Measurements from ENCODE around the gene RAB3IL1.
"Not testable (repeated sequence)": the region's sequence is repeated elsewhere in the genome, so short reads cannot be mapped to it uniquely, and the experiment has no call there.

RAB3IL1 gene

GRCh38 chr11:61885784-61886580 is 31.4 kb downstream of the RAB3IL1 start:
- no peak for DNase-seq

DNA sequence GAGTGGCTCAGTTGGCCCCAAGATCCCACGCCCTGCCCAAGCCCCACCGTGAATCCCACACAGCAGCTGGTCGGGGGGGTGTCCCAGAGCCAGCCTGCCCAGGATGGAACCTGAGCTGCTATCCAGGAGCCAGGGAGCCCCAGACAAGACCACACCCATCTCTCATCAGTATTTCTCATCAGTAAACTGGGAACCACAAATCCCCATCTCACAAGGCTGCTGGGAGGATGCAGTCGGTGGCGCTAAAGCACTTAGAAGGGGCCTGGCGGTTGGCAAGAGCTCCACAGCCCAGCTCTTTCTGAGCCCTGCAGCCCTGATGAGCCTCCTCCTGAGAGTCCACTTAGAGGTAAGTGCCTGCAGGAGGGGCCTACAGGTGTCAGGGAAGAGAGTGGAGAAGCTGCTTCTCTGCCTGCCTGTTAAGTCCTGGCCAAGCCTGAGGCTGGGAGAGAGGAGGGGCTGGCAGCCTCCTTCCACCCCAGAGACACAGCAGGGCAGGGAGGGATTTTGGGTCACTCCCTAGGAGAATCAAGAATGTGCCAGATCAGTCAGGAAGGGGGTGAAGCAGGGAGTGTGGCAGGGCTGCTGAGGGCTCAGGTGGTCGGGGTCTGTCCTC is 32.1 kb downstream of the RAB3IL1 start:
- DNase-seq = no peak

GRCh38 chr11:61883947-61884346 is 33.4 kb downstream of the RAB3IL1 start:
- no peak for DNase-seq

GRCh38 chr11:61883327-61883726 is 34.0 kb downstream of the RAB3IL1 start:
- no peak for DNase-seq

- DNase-seq = no peak
These were observed 34.5 kb downstream of the RAB3IL1 start for GRCh38 chr11:61882879-61883278.

DNA sequence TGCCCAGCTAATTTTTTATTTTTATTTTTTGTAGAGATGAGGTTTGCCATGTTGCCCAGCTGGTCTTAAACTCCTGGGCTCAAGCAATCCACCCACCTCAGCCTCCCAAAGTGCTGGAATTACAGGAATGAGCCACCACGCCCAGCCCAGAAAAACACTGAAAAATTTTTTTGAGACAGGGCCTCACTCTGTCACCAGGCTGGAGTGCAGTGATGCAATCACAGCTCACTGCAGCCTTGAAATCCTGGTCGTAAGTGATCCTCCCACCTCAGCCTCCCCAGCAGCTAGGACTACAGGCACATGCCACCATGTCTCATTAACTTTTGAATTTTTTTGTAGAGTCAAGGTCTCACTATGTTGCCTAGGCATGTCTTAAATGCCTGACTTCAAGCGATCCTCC is 35.1 kb downstream of the RAB3IL1 start:
- not testable (repeated sequence) for DNase-seq

GRCh38 chr11:61881397-61881796 is 36.0 kb downstream of the RAB3IL1 start:
- DNase-seq = no peak

GRCh38 chr11:61880454-61880853 is 36.9 kb downstream of the RAB3IL1 start:
- DNase-seq = no peak

DNA sequence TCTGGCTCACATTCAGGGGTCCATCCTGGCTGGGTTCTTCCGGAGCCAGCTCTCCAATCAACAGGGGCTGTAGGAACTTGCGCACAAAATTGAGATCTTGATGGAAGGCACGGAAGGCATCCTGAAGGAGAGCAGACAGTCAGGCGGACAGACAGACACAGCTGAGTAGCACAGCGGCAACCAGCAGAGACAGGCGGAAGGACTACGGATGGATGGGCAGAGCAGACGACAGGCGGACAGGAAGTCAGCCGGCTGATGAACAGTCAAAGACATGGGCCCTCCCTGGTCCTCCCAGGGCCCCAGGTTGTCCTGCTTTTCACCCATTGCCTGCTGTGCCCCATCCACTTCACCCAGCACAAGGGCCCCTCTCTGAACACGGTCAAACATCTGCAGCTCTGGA is 37.3 kb downstream of the RAB3IL1 start:
- peak in 3 of 14 donors; percentile 10 to 30 (median 19) for DNase-seq

- DNase-seq = no peak
These were observed 38.2 kb downstream of the RAB3IL1 start for GRCh38 chr11:61879152-61879551.

DNA sequence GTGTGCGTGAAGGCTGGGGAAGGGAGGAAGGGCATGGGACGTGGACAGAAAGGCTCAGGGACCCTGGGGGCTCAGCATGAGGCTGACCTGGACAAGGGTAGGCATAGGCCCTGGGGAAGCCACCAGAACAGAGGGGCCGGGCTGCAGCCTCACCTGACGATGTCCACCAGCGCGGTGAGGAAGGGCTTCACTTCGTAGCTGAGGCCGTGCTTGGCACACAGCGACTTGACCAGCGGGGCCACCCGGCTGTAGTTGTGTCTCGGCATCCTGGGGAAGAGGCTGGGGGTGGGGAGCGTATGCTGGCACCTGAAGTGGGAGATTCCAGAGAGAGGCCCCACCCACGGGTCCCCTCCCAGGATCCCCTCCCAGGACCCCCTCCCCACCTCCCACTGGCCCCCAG is 41.7 kb downstream of the RAB3IL1 start:
- DNase-seq = no peak

DNA sequence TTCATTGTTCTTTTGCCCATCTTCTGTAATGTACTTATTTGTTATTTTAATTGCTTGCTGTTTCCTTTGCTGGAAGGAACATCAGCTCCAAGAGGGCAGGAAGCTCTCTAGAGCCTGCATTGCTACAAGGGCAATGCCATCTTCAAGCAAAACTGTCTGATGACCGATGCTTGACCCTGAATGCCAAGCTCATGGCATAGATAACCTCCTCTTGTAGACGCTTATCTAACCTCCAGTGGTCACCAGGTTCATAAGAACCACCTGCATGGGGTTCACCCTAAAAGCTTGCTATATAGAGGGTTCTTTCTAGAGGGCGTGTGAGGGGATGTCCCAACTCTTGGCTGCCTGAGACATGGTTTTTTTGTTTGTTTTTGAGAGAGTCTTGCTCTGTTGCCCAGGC is 42.5 kb downstream of the RAB3IL1 start:
- no peak for DNase-seq

GRCh38 chr11:61874377-61874809 is 43.0 kb downstream of the RAB3IL1 start:
- peak in 1 of 14 donors; percentile 77 for DNase-seq

DNA sequence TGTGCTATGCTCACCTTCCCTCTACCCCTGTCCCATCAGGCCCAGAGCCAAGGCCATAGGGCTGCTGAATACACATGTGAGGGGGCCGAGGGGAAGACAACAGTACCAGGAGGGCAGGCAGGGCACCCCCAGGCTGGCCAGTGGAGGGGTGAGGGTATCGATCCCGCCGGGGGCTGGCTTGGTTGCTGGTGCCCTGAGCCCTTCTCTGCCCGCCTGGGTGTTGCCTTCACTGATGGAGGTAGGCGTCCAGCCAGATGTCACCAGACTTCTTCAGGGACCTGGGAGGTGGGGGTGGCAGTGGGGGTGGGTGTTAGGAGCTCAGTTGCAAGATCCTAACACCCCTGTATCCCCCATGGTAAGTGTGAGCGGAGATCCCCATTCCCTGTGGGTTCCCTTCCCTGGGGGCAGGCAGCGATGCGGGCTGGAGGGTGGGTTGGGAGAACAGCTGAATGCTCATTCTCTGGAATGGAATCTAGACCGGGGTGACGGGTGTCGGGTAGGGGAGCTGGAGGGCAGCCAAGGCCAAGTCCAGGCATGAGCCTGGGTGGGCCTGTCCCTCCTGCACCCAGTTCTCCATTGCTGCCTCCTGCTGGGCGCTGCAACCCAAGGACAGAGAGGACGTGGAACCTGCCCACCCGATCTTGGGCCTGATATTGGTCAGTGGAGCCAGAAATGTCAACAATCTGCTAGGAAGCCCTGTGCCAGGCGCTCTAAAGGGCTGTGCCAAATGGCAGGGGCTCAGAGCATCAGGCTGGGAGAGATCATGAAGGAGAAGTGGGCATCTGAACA is 43.6 kb downstream of the RAB3IL1 start:
- DNase-seq = peak in 1 of 14 donors; percentile 77

DNA sequence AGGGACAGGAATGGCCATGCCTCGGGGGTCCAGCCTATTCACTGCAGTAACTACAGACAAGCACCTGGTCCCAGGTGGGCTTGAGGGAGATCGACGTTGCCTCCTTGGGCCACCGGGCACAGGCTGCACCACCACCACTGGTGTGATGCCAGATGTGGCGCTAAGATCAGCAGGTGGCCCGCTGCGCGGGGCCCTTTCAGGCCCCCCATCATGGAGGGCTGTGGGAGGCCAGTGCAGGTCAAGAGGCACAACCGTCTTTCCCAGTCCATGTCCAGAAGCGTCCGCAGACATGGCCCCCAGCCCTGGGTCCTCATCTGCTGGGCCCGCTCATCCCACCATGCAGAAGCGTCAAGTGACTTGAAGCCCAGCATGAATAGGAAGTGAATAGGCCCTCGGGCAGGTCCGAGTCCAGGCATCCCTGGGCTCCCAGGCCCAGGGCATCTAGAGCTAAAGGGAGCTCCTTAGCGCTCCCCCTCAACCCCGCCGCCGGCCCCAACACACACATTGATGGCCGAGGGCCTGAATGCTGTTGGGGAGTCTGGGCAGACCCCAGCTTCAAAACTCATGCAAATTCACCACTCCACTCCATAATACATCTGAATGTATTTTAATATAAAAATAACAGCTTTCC is 44.3 kb downstream of the RAB3IL1 start:
- DNase-seq = no peak

DNA sequence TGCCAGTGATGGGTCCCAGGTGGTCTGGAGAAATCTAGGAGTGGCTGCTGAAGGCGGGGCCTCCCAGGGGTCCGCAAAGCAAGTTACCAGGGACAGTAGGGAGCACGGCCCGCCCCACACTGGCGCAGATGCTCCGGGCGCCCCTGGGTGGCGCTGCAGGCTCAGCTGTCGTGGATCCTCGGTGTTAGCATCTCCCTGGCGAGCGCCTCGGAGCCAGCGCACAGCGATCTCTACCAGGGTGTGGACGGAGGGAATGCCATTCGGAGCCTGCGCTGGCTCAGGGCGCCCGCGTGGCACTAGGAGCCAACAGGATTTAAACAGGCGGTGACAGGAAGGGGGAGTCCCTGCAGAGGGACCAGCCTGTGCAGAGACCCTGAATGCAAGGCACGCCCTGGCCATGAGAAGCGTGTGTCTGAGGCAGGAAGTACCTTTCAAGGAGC is 46.2 kb downstream of the RAB3IL1 start:
- peak in 12 of 14 donors; percentile 26 to 75 (median 56) for DNase-seq

GRCh38 chr11:61870541-61871031 is 46.8 kb downstream of the RAB3IL1 start:
- DNase-seq = peak in 2 of 14 donors; percentile 25 to 31

DNA sequence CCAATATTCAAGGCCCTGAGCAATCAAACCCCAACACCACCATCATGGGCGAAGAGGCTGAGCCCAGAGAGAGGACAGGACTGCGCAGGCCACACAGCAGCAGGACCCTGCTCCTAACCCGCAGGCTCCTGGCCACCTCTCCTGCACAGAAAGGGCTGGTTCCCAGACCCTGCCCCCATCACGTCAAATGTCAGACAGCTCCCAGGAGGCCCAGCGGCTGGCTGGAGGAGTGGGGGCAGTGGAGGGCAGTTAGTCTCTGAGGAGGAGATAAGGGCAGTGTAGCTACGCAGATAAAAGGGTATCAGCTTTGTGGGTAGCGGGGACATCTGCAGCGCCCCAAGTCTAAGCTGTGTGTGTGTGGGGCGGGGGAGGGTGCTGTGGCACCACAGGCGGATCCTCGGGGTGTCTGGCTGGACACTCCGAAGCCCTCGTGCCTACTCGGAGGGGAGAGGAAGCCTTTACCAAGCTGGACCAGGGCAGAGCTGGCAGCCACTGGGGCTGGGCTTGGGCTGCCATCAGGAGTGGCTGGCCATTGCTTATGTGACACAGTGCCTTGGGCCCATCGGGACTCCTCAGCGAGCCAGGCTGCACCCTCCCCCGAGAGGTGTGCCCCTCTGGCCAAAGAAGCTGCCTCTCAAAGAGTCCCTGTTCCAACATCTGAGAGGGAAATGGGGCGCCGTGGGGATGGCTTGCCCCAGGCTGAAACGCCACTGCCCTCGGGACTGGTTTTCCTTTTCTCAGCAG is 47.5 kb downstream of the RAB3IL1 start:
- DNase-seq = peak in 1 of 14 donors; percentile 25

DNA sequence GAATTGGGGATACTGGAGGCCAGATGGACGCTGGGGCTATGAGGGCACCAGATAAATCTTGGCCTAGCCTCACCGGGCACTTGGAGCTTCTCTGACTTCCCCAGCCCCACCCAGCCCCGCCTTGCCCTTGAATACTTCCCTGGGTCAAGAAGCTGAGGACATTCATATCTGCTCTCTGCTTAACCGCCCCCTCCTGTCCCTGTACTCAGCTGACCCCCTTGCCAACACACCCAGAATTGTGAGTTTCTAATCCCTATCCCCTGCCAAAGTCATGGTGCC is 48.0 kb downstream of the RAB3IL1 start:
- no peak for DNase-seq

DNA sequence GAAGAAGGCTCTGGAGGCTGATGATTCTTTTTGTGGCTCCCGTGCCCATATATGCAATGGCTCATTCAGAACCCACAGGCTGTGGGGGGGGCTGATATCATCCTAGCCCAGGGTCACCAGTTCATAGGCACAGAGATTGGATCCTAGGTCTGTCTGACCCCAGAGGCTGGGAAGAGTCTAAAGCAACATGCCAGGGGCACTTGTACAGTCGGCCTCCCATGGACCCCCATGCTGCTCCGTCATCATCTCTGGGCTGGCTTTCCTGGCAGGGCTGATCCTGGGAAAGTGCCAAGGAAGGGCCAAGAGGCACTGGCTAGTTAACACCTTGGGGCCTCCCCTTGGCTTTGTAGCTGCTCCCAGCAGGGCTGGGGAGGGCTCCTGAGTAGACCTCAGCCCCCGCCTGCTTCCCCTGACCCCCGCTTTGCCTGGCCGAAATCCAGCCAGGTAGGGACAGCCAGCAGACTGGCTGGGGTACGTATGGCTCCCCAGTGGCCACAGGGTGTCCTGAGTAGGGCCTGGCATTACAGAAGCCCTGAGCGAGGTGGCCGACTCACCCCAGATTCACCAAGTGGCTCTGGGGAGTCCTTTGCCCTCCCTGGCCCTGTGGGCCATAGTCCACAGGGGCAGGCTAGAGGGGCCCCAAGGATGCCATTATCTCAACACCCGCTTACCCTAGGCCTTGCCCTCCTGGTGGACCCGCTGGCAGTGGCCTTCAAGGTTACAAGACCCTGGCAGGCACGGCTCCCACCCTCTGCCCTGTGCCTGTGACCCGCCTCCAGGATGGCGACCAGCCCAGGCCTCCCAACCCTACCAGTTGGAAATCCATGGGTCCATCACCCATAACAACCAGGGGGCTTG is 48.6 kb downstream of the RAB3IL1 start:
- DNase-seq = peak in 1 of 14 donors; percentile 21

- DNase-seq = no peak
These were observed 50.4 kb downstream of the RAB3IL1 start for GRCh38 chr11:61866958-61867343.
